ENCODE data around the gene CHMP6. TPM values are rescaled to one million over a fixed set of nuclear protein-coding genes. Genes with fewer than 3 reads are reported as not detected.

CHMP6 gene
- total RNA-seq, 1 donor: 21.4 TPM

- H3K36me3 ChIP-seq (ENCODE audit: insufficient read depth, low read length): no peaks in the 10 kb centered on the region
- peaks cover 31% of the 10 kb centered on the region for H3K27me3 ChIP-seq (ENCODE audit: insufficient read depth, low read length)
- peaks cover 11% of the 10 kb centered on the region for H3K4me1 ChIP-seq (ENCODE audit: insufficient read depth, low read length)
- H3K27ac ChIP-seq (ENCODE audit: low read depth, low read length): no peak overlapping the region
- H3K9me3 ChIP-seq (ENCODE audit: low read depth, low read length): no peaks in the 10 kb centered on the region
- no peaks in the 10 kb centered on the region for H4K20me1 ChIP-seq (ENCODE audit: insufficient read depth, low read length)
- no peak for DNase-seq (ENCODE audit: insufficient read length, low spot score, missing footprints)
- H3K79me2 ChIP-seq (ENCODE audit: insufficient read depth, low read length): no peaks in the 10 kb centered on the region
- TF ChIP-seq CTCF (IDR thresholded peaks at IDR 0.05; ENCODE audit: extremely low read depth, low read depth, low read length): no peak
- H3K4me2 ChIP-seq (ENCODE audit: insufficient read depth, low read length): no peak overlapping the region
- no peak overlapping the region for H3K4me3 ChIP-seq (ENCODE audit: insufficient read depth, low read length)
- H2AFZ ChIP-seq (ENCODE audit: low read length): no peak overlapping the region
Measured at GRCh38 chr17:80970762-80971703, 20.6 kb upstream of the CHMP6 start.

- Histone ChIP-seq H4K20me1 (ENCODE audit: insufficient read depth, low read length) (no peaks in the 10 kb centered on the region), H3K4me3 (ENCODE audit: insufficient read depth, low read length) (no peak overlapping the region), H3K4me1 (ENCODE audit: insufficient read depth, low read length) (peaks cover 11% of the 10 kb centered on the region), H3K4me2 (ENCODE audit: insufficient read depth, low read length) (no peak overlapping the region), H3K79me2 (ENCODE audit: insufficient read depth, low read length) (no peaks in the 10 kb centered on the region), H3K27ac (ENCODE audit: low read depth, low read length) (no peak overlapping the region), H3K27me3 (ENCODE audit: insufficient read depth, low read length) (peaks cover 31% of the 10 kb centered on the region), H3K36me3 (ENCODE audit: insufficient read depth, low read length) (no peaks in the 10 kb centered on the region), H2AFZ (ENCODE audit: low read length) (no peak overlapping the region), H3K9me3 (ENCODE audit: low read depth, low read length) (no peaks in the 10 kb centered on the region)
- no peak for TF ChIP-seq CTCF (IDR thresholded peaks at IDR 0.05; ENCODE audit: extremely low read depth, low read depth, low read length)
- DNase-seq (ENCODE audit: insufficient read length, low spot score, missing footprints): no peak
Measured at GRCh38 chr17:80971704-80972304, 19.8 kb upstream of the CHMP6 start.

GRCh38 chr17:80976701-80977100 lies 14.9 kb upstream of the CHMP6 start:
- TF ChIP-seq CTCF (IDR thresholded peaks at IDR 0.05; ENCODE audit: extremely low read depth, low read depth, low read length): no peak
- Histone ChIP-seq H3K9me3 (ENCODE audit: low read depth, low read length) (no peaks in the 10 kb centered on the region), H3K4me1 (ENCODE audit: insufficient read depth, low read length) (no peaks in the 10 kb centered on the region), H3K27ac (ENCODE audit: low read depth, low read length) (no peak overlapping the region), H3K79me2 (ENCODE audit: insufficient read depth, low read length) (no peaks in the 10 kb centered on the region), H2AFZ (ENCODE audit: low read length) (no peak overlapping the region), H4K20me1 (ENCODE audit: insufficient read depth, low read length) (no peaks in the 10 kb centered on the region), H3K4me3 (ENCODE audit: insufficient read depth, low read length) (no peak overlapping the region), H3K27me3 (ENCODE audit: insufficient read depth, low read length) (no peaks in the 10 kb centered on the region), H3K4me2 (ENCODE audit: insufficient read depth, low read length) (no peak overlapping the region), H3K36me3 (ENCODE audit: insufficient read depth, low read length) (no peaks in the 10 kb centered on the region)
- DNase-seq (ENCODE audit: insufficient read length, low spot score, missing footprints): no peak

GRCh38 chr17:80977172-80977571 lies 14.5 kb upstream of the CHMP6 start:
- no peak overlapping the region for H3K27ac ChIP-seq (ENCODE audit: low read depth, low read length)
- no peak for DNase-seq (ENCODE audit: insufficient read length, low spot score, missing footprints)
- no peaks in the 10 kb centered on the region for H4K20me1 ChIP-seq (ENCODE audit: insufficient read depth, low read length)
- H3K36me3 ChIP-seq (ENCODE audit: insufficient read depth, low read length): no peaks in the 10 kb centered on the region
- H3K4me1 ChIP-seq (ENCODE audit: insufficient read depth, low read length): no peaks in the 10 kb centered on the region
- H3K4me3 ChIP-seq (ENCODE audit: insufficient read depth, low read length): no peak overlapping the region
- H3K27me3 ChIP-seq (ENCODE audit: insufficient read depth, low read length): no peaks in the 10 kb centered on the region
- H2AFZ ChIP-seq (ENCODE audit: low read length): no peak overlapping the region
- H3K4me2 ChIP-seq (ENCODE audit: insufficient read depth, low read length): no peak overlapping the region
- no peaks in the 10 kb centered on the region for H3K79me2 ChIP-seq (ENCODE audit: insufficient read depth, low read length)
- H3K9me3 ChIP-seq (ENCODE audit: low read depth, low read length): no peaks in the 10 kb centered on the region
- TF ChIP-seq CTCF (IDR thresholded peaks at IDR 0.05; ENCODE audit: extremely low read depth, low read depth, low read length): no peak
